ENCODE data around the gene CHD5.

DNA sequence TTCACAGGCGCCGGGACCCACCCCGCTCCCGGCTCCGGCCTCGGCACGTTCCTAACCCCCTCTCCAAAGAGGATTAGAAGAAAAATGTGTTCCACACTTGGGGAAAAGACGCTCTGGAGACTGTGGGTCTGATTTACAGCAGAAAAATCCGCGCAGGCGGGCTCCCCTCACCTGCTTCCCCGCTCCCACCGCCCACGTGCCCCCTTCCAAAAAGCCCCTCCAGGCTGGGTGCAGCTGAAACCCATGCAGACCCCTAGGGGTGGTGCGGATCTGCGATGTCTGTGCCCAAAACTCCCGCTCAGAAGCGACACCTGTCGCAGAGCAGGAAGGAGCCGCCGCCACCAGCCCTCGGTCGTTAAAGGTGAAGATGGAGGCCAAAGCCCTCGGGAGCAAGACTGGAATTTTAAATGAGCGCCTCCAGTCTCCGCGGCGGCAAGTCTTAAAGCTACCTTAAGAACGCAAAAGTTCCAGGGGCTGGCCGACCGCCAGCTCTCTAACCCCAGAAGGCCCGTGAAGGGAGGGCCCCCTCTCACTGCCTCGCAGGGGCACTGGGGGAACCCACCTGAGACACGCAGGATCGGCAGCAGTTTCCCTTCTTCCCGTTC lies 688 bp upstream of the CHD5 start:
- TF ChIP-seq, protein P1, sequence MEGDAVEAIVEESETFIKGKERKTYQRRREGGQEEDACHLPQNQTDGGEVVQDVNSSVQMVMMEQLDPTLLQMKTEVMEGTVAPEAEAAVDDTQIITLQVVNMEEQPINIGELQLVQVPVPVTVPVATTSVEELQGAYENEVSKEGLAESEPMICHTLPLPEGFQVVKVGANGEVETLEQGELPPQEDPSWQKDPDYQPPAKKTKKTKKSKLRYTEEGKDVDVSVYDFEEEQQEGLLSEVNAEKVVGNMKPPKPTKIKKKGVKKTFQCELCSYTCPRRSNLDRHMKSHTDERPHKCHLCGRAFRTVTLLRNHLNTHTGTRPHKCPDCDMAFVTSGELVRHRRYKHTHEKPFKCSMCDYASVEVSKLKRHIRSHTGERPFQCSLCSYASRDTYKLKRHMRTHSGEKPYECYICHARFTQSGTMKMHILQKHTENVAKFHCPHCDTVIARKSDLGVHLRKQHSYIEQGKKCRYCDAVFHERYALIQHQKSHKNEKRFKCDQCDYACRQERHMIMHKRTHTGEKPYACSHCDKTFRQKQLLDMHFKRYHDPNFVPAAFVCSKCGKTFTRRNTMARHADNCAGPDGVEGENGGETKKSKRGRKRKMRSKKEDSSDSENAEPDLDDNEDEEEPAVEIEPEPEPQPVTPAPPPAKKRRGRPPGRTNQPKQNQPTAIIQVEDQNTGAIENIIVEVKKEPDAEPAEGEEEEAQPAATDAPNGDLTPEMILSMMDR (IDR thresholded peaks at IDR 0.05), result no peak
- TF ChIP-seq EP300 (IDR thresholded peaks at IDR 0.05), result no peak

Measured in tibial nerve (tissue), 4 donors.